HCT116 (cell line): ENCODE data around the gene PNLDC1. TPM values are rescaled to one million over a fixed set of nuclear protein-coding genes. Genes with fewer than 3 reads are reported as not detected.

Experiments
- ATAC-seq: fragments of 200-7000 bp; cut with Tn5 transposase; 2 replicates; pipeline ENCODE4 v1.9.1; 2020; ENCODE audit warnings: mild to moderate bottlenecking, moderate library complexity
- BruUV-seq: library from RNA; stranded (reverse); fragments of 400-500 nt; replicated peaks from 2 replicates; lab custom pipeline; 2021; lab: Mats Ljungman, UMichigan
- CTCF ChIA-PET: fragments of 300-600 bp; sonication (Branson Sonifier 250); formaldehyde crosslinking; loops from one replicate; lab custom pipeline; 2021; ENCODE audit warnings: antibody characterized with exemption; lab: Charles Lee
- POLR2A ChIA-PET: fragments of 300-600, 350-600 bp; sonication (Branson Sonifier 250); formaldehyde crosslinking; loops from one replicate; lab custom pipeline; 2021; ENCODE audit warnings: antibody characterized with exemption; lab: Charles Lee
- RAD21 ChIA-PET, 2 experiments: fragments of 300-600 bp; sonication (Branson Sonifier 250); formaldehyde crosslinking; loops; one replicate each; lab custom pipeline; 2023; ENCODE audit warnings: low total read pairs in 2 of 2; ENCODE audit not compliant: uncharacterized antibody in 2 of 2, unreplicated experiment in 2 of 2, low non-redundant PET in 1 of 2; lab: Charles Lee
- DNase-seq: peaks from one replicate; pipeline ENCODE4 v3.0.0-alpha.2; 2010; ENCODE audit warnings: low read depth, low spot score
- H2AFZ ChIP-seq: fragments of 200-600 bp; shearing (Covaris generic), sonication (generic); 2 replicates; pipeline ENCODE4 v1.6.1; 2017; ENCODE audit warnings: low read depth, mixed run types, mixed read lengths, antibody characterized with exemption, low read length; ENCODE audit not compliant: poor library complexity, severe bottlenecking
- H3K27ac ChIP-seq: 2 replicates; pipeline ENCODE4 v1.5.1; 2012; ENCODE audit warnings: low read depth, low read length
- H3K27me3 ChIP-seq: fragments of 200-600 bp; sonication (generic); 2 replicates; pipeline ENCODE4 v1.6.1; 2016; ENCODE audit warnings: mixed run types, low read length, mixed read lengths; ENCODE audit not compliant: insufficient read depth
- H3K36me3 ChIP-seq, 2 experiments: fragments of 200-500 bp in 1 of 2; fragments of 200-600 bp in 1 of 2; sonication (Bioruptor generic) in 1 of 2; sonication (generic) in 1 of 2; 2 replicates each; pipeline versions ENCODE4 v1.5.1 to v1.6.1; 2014 to 2016; ENCODE audit warnings: low read length in 2 of 2, inconsistent platforms in 1 of 2, mixed read lengths in 1 of 2, mixed run types in 1 of 2; ENCODE audit not compliant: insufficient read depth in 2 of 2, control insufficient read depth in 1 of 2
- H3K4me1 ChIP-seq, 2 experiments: fragments of 200-600 bp in 1 of 2; sonication (generic) in 1 of 2; 2 replicates each; pipeline versions ENCODE4 v1.5.1 to v1.6.1; 2012 to 2017; ENCODE audit warnings: low read length in 2 of 2, inconsistent platforms in 1 of 2, mild to moderate bottlenecking in 1 of 2, mixed read lengths in 1 of 2, mixed run types in 1 of 2, moderate library complexity in 1 of 2; ENCODE audit not compliant: insufficient read depth in 2 of 2, control insufficient read depth in 1 of 2
- H3K4me2 ChIP-seq: fragments of 200-600 bp; sonication (generic); 2 replicates; pipeline ENCODE4 v1.6.1; 2017; ENCODE audit warnings: mixed run types, low read length, mixed read lengths
- H3K4me3 ChIP-seq, 2 experiments: fragments of 200-600 bp in 1 of 2; sonication (generic) in 1 of 2; replicated peaks in 1 of 2; 2 replicates each; pipeline ENCODE4 v1.5.1; 2011 to 2016; ENCODE audit warnings: low read length in 2 of 2, control low read depth in 1 of 2, low read depth in 1 of 2, mild to moderate bottlenecking in 1 of 2, mixed read lengths in 1 of 2, mixed run types in 1 of 2
- H3K79me2 ChIP-seq: fragments of 200-600 bp; sonication (generic); 2 replicates; pipeline ENCODE4 v1.6.1; 2017; ENCODE audit warnings: mild to moderate bottlenecking, mixed run types, low read length, moderate library complexity, mixed read lengths; ENCODE audit not compliant: insufficient read depth
- H3K9ac ChIP-seq: fragments of 200-600 bp; sonication (generic); 2 replicates; pipeline ENCODE4 v1.6.1; 2016; ENCODE audit warnings: low read length, mixed read lengths
- H3K9me2 ChIP-seq: fragments of 200-600 bp; sonication (generic), shearing (Covaris generic); 2 replicates; pipeline ENCODE4 v1.6.1; 2017; ENCODE audit warnings: mixed run types, mild to moderate bottlenecking, moderate library complexity; ENCODE audit not compliant: insufficient read depth
- H3K9me3 ChIP-seq, 2 experiments: fragments of 200-500 bp in 1 of 2; fragments of 200-600 bp in 1 of 2; sonication (Bioruptor generic) in 1 of 2; sonication (generic) in 1 of 2; 2 replicates each; pipeline ENCODE4 v1.6.1; 2014 to 2017; ENCODE audit warnings: low read length in 2 of 2, mixed read lengths in 2 of 2, inconsistent platforms in 1 of 2, low read depth in 1 of 2, mild to moderate bottlenecking in 1 of 2, mixed run types in 1 of 2, moderate library complexity in 1 of 2; ENCODE audit not compliant: control insufficient read depth in 1 of 2, insufficient read depth in 1 of 2
- H4K20me1 ChIP-seq: fragments of 200-600 bp; sonication (generic), shearing (Covaris generic); 2 replicates; pipeline ENCODE4 v1.6.1; 2017; ENCODE audit warnings: mixed run types, mild to moderate bottlenecking, moderate library complexity; ENCODE audit not compliant: insufficient read depth
- ATF3 ChIP-seq: IDR thresholded peaks from 2 replicates; pipeline ENCODE4 v1.6.1; 2012
- CBX3 ChIP-seq: IDR thresholded peaks from 2 replicates; pipeline ENCODE4 v1.6.1; 2012; ENCODE audit warnings: low read depth
- CEBPB ChIP-seq: IDR thresholded peaks from 2 replicates; pipeline ENCODE4 v1.6.1; 2012; ENCODE audit warnings: low read depth
- CTCF ChIP-seq, 3 experiments: fragments of 200-600 bp in 1 of 3; sonication (generic) in 1 of 3; IDR thresholded peaks in 2 of 3; conservative IDR thresholded peaks in 1 of 3; 2 replicates each; pipeline ENCODE4 v1.5.1; 2012 to 2017; ENCODE audit warnings: low read depth in 2 of 3, low read length in 2 of 3, antibody characterized with exemption in 1 of 3, borderline replicate concordance in 1 of 3, control low read depth in 1 of 3, mild to moderate bottlenecking in 1 of 3, mixed read lengths in 1 of 3, mixed run types in 1 of 3, moderate library complexity in 1 of 3; ENCODE audit not compliant: insufficient read depth in 1 of 3
- ELF1 ChIP-seq: IDR thresholded peaks from 2 replicates; pipeline ENCODE4 v1.6.1; 2012; ENCODE audit warnings: low read depth, borderline replicate concordance
- FOSL1 ChIP-seq: IDR thresholded peaks from 2 replicates; pipeline ENCODE4 v1.6.1; 2012; ENCODE audit warnings: low read depth
- POLR2A ChIP-seq: IDR thresholded peaks from 2 replicates; pipeline ENCODE4 v1.7.0; 2011; ENCODE audit warnings: borderline replicate concordance; ENCODE audit not compliant: insufficient read depth, insufficient read length; ENCODE audit errors: extremely low read depth
- POLR2AphosphoS5 ChIP-seq: IDR thresholded peaks from 2 replicates; pipeline ENCODE4 v1.6.1; 2011; ENCODE audit warnings: mild to moderate bottlenecking, low read depth, low read length, moderate library complexity
- SP1 ChIP-seq: IDR thresholded peaks from 2 replicates; pipeline ENCODE4 v1.6.1; 2012; ENCODE audit warnings: low read depth
- TCF7L2 ChIP-seq: IDR thresholded peaks from 2 replicates; pipeline ENCODE4 v1.7.0; 2011; ENCODE audit warnings: borderline replicate concordance, inconsistent platforms; ENCODE audit not compliant: insufficient read depth, insufficient read length; ENCODE audit errors: extremely low read depth
- YY1 ChIP-seq: IDR thresholded peaks from 2 replicates; pipeline ENCODE4 v1.6.1; 2011; ENCODE audit warnings: low read length, low read depth, moderate library complexity, mild to moderate bottlenecking; ENCODE audit not compliant: insufficient replicate concordance; ENCODE audit errors: extremely low read depth
- ZFX ChIP-seq: fragments of 450-650 bp; IDR thresholded peaks from 2 replicates; pipeline ENCODE4 v1.6.1; 2017
- ZNF274 ChIP-seq: fragments of 200-500 bp; sonication (Bioruptor generic); IDR thresholded peaks from 2 replicates; pipeline ENCODE4 v1.6.1; 2014; ENCODE audit warnings: mild to moderate bottlenecking, low read depth, low read length, inconsistent platforms
- intact Hi-C: fragments of 100-400 bp; cut with micrococcal nuclease; formaldehyde crosslinking; loops from 2 replicates; pipeline ENCODE4 v1.10.0; 2022
- total RNA-seq: library from RNA; stranded (reverse); gene quantifications from one replicate; pipeline ENCODE4 v1.2.1, GENCODE V29; 2021; ENCODE audit not compliant: unreplicated experiment
- TF ChIP-seq, protein P1 (sequence below): IDR thresholded peaks from 2 replicates; pipeline ENCODE4 v1.6.1; 2012

Gene PNLDC1
- total RNA-seq, 1 experiment from 2014 or later: 0.37 TPM

- no peak overlapping the region for H3K4me2 ChIP-seq
- POLR2A ChIA-PET: no interaction called here
- TF ChIP-seq CBX3: no peak
- no peak for TF ChIP-seq YY1
- no peak for TF ChIP-seq ATF3
- no peak for TF ChIP-seq FOSL1
- no peak for TF ChIP-seq POLR2AphosphoS5
- TF ChIP-seq CEBPB: no peak
- TF ChIP-seq ELF1: no peak
- no peak for TF ChIP-seq SP1
- TF ChIP-seq ZNF274: no peak
- no peak for TF ChIP-seq ZFX
- TF ChIP-seq, protein P1, sequence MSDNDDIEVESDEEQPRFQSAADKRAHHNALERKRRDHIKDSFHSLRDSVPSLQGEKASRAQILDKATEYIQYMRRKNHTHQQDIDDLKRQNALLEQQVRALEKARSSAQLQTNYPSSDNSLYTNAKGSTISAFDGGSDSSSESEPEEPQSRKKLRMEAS: no peak
- no peak for TF ChIP-seq TCF7L2
- no peak for TF ChIP-seq POLR2A
- TF ChIP-seq CTCF (IDR thresholded peaks at IDR 0.05 in 2 of 3, conservative IDR thresholded peaks at IDR 0.05 in 1 of 3; ENCODE audit: borderline replicate concordance in 1 of 3, insufficient read depth in 1 of 3, low read depth in 2 of 3, low read length in 2 of 3): no peak
- TF ChIP-seq, all 23 proteins: peak for 0
- Histone ChIP-seq H3K27ac (no peak overlapping the region), H4K20me1 (no peaks in the 10 kb centered on the region), H3K36me3 (no peaks in the 10 kb centered on the region), H3K9me2 (no peaks in the 10 kb centered on the region), H3K4me3 (no peak overlapping the region), H3K27me3 (no peaks in the 10 kb centered on the region), H3K9ac (no peak overlapping the region), H2AFZ (no peak overlapping the region), H3K9me3 (no peaks in the 10 kb centered on the region), H3K4me1 (no peaks in the 10 kb centered on the region), H3K79me2 (no peaks in the 10 kb centered on the region)
- CTCF ChIA-PET: no interaction called here
- RAD21 ChIA-PET: no interaction called here
- DNase-seq: no peak
- no peak for ATAC-seq
- intact Hi-C loops: loop anchor here (1.0 to 10.0 kb wide), 3 partner anchors 133 to 679 kb away; no protein-coding TSS in a partner anchor
- BruUV-seq: no TSS peak
Measured at GRCh38 chr6:159853754-159854153, 53.7 kb downstream of the PNLDC1 start.
